ENCODE results near the gene FBLN2. TPM values are rescaled to one million over a fixed set of nuclear protein-coding genes. Genes with fewer than 3 reads are reported as not detected.

Gene FBLN2
- total and polyA plus RNA-seq, 2 of the 13 experiments (the other 11 are each of a cell fraction or from before 2014, with no cell fraction given) = not detected

DNA sequence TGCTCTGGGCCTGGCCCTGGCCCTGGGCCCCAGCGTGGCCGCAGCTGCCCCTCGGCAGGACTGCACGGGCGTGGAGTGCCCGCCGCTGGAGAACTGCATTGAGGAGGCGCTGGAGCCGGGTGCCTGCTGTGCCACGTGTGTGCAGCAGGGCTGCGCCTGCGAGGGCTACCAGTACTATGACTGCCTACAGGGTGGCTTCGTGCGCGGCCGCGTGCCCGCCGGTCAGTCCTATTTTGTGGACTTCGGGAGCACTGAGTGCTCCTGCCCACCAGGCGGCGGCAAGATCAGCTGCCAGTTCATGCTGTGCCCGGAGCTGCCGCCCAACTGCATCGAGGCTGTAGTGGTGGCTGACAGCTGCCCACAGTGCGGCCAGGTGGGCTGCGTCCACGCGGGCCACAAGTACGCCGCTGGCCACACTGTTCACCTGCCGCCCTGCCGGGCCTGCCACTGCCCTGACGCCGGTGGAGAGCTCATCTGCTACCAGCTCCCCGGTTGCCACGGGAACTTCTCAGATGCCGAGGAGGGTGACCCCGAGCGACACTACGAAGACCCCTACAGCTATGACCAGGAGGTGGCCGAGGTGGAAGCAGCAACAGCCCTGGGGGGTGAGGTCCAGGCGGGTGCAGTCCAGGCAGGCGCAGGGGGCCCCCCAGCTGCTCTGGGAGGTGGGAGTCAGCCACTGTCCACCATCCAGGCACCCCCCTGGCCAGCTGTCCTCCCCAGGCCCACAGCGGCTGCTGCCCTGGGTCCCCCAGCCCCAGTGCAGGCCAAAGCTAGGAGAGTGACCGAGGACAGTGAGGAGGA, 21.7 kb downstream of the FBLN2 start:
- TF ChIP-seq STAG1 (CRISPR knock-in tag; IDR thresholded peaks at IDR 0.05) = peak; percentile 56
- TF ChIP-seq, protein P1, sequence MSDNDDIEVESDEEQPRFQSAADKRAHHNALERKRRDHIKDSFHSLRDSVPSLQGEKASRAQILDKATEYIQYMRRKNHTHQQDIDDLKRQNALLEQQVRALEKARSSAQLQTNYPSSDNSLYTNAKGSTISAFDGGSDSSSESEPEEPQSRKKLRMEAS (IDR thresholded peaks at IDR 0.05) = peak; percentile 60; the same call in 1 of the 2 replicates
- peak; percentile 70; the same call in 1 of the 2 replicates for TF ChIP-seq HNRNPL (IDR thresholded peaks at IDR 0.05; ENCODE audit: low read depth, low read length)
- 0 out of 2 replicates have a peak, but pooled peaks have one; percentile 15 for TF ChIP-seq ZNF768 (CRISPR knock-in tag; IDR thresholded peaks at IDR 0.05)
- TF ChIP-seq ZNF143 (CRISPR knock-in tag; IDR thresholded peaks at IDR 0.05) = no peak
- TF ChIP-seq HDAC6 (IDR thresholded peaks at IDR 0.05; ENCODE audit: low read depth, low read length) = no peak
- peak; percentile 49 for TF ChIP-seq CTCF (CRISPR knock-in tag; IDR thresholded peaks at IDR 0.05)
- TF ChIP-seq NRL (CRISPR knock-in tag; IDR thresholded peaks at IDR 0.05; ENCODE audit: borderline replicate concordance) = peak; percentile 31; the same call in 1 of the 2 replicates
- no peak for TF ChIP-seq ZSCAN29 (CRISPR knock-in tag; conservative IDR thresholded peaks at IDR 0.05)
- no peak for TF ChIP-seq ZFP82 (CRISPR knock-in tag; IDR thresholded peaks at IDR 0.05; ENCODE audit: borderline replicate concordance)
- TF ChIP-seq, protein P2, sequence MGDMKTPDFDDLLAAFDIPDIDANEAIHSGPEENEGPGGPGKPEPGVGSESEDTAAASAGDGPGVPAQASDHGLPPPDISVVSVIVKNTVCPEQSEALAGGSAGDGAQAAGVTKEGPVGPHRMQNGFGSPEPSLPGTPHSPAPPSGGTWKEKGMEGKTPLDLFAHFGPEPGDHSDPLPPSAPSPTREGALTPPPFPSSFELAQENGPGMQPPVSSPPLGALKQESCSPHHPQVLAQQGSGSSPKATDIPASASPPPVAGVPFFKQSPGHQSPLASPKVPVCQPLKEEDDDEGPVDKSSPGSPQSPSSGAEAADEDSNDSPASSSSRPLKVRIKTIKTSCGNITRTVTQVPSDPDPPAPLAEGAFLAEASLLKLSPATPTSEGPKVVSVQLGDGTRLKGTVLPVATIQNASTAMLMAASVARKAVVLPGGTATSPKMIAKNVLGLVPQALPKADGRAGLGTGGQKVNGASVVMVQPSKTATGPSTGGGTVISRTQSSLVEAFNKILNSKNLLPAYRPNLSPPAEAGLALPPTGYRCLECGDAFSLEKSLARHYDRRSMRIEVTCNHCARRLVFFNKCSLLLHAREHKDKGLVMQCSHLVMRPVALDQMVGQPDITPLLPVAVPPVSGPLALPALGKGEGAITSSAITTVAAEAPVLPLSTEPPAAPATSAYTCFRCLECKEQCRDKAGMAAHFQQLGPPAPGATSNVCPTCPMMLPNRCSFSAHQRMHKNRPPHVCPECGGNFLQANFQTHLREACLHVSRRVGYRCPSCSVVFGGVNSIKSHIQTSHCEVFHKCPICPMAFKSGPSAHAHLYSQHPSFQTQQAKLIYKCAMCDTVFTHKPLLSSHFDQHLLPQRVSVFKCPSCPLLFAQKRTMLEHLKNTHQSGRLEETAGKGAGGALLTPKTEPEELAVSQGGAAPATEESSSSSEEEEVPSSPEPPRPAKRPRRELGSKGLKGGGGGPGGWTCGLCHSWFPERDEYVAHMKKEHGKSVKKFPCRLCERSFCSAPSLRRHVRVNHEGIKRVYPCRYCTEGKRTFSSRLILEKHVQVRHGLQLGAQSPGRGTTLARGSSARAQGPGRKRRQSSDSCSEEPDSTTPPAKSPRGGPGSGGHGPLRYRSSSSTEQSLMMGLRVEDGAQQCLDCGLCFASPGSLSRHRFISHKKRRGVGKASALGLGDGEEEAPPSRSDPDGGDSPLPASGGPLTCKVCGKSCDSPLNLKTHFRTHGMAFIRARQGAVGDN (CRISPR knock-in tag; IDR thresholded peaks at IDR 0.05) = peak; percentile 41
- TF ChIP-seq ZNF263 (CRISPR knock-in tag; IDR thresholded peaks at IDR 0.05) = peak; percentile 68
- TF ChIP-seq, protein P3, sequence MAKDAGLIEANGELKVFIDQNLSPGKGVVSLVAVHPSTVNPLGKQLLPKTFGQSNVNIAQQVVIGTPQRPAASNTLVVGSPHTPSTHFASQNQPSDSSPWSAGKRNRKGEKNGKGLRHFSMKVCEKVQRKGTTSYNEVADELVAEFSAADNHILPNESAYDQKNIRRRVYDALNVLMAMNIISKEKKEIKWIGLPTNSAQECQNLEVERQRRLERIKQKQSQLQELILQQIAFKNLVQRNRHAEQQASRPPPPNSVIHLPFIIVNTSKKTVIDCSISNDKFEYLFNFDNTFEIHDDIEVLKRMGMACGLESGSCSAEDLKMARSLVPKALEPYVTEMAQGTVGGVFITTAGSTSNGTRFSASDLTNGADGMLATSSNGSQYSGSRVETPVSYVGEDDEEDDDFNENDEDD (CRISPR knock-in tag; IDR thresholded peaks at IDR 0.05; ENCODE audit: borderline replicate concordance) = peak; percentile 58; the same call in 1 of the 2 replicates
- Histone ChIP-seq H3K9me3 (ENCODE audit: low read length) (no peaks in the 10 kb centered on the region), H4K20me1 (ENCODE audit: insufficient read depth, low read length) (no peaks in the 10 kb centered on the region), H3K4me3 (replicated peaks in 1 of 3; ENCODE audit: insufficient read depth in 1 of 3, low read depth in 2 of 3, low read length in 3 of 3) (no peak overlapping the region), H3K27ac (ENCODE audit: extremely low read length, insufficient read depth, low read length) (no peak overlapping the region), H3K79me2 (ENCODE audit: insufficient read depth, low read length) (no peaks in the 10 kb centered on the region), H3K9ac (ENCODE audit: insufficient read depth, low read depth, low read length) (no peak overlapping the region), H2AFZ (ENCODE audit: low read length) (no peak overlapping the region), H3K36me3 (replicated peaks in 1 of 2; ENCODE audit: control insufficient read depth in 1 of 2, insufficient read depth in 2 of 2, low read length in 2 of 2) (no peaks in the 10 kb centered on the region), H3K27me3 (ENCODE audit: control insufficient read depth in 1 of 2, insufficient read depth in 2 of 2, low read length in 2 of 2) (peaks cover 8 to 58% of the 10 kb centered on the region in 2 experiments; a peak in 3 of 5 replicates), H3K4me1 (ENCODE audit: insufficient read depth, low read length) (no peaks in the 10 kb centered on the region), H3K4me2 (ENCODE audit: low read depth, low read length) (no peak overlapping the region)
- ATAC-seq = peak; percentile 70
- no peak for DNase-seq (ENCODE audit: low spot score)
- ChIA-PET POLR2A (no interaction called here), CTCF (ENCODE audit: low intra/inter-chr PET ratio, low total read pairs) (interaction anchor here (1.1 kb wide), 1 partner anchor 77 kb away, joined by 3 read pairs; no protein-coding TSS in a partner anchor)
- intact Hi-C loops (cut with micrococcal nuclease; ENCODE audit: unreplicated experiment) = loop anchor here (1.0 kb wide), 1 partner anchor 78 kb away; no protein-coding TSS in a partner anchor
- WGBS (ENCODE audit: low lambda C conversion rate) = 20% methylated on average over 2 of the region's 46 CpGs
- FAIRE-seq = no peak
- in situ Hi-C loops (cut with HindIII; ENCODE audit: extremely low pct_ligation_motif_present, low pct_unique_long_range_greater_than_20kb) = no loop called here
- no TSS peak for BruUV-seq (replicated peaks)

Measured in HepG2 (cell line).